RCC 7860 (cell line): ENCODE results near the gene INTS4.
A peak's percentile ranks its signal among the peaks of the same experiment; 100 is the strongest.
"Not testable (repeated sequence)": the region's sequence is repeated elsewhere in the genome, so short reads cannot be mapped to it uniquely, and the experiment has no call there.

Source experiments
- DNase-seq: peaks from one replicate; pipeline ENCODE4 v3.0.0-alpha.2; 2015; ENCODE audit warnings: low spot score
- FAIRE-seq: peaks from 2 replicates; lab custom pipeline; 2012; peaks lifted over from hg19 to GRCh38; lab: Jason Lieb, UNC

INTS4 gene

GRCh38 chr11:78023426-78023825, 29.0 kb upstream of the INTS4 start:
- FAIRE-seq: no peak
- no peak for DNase-seq

DNA sequence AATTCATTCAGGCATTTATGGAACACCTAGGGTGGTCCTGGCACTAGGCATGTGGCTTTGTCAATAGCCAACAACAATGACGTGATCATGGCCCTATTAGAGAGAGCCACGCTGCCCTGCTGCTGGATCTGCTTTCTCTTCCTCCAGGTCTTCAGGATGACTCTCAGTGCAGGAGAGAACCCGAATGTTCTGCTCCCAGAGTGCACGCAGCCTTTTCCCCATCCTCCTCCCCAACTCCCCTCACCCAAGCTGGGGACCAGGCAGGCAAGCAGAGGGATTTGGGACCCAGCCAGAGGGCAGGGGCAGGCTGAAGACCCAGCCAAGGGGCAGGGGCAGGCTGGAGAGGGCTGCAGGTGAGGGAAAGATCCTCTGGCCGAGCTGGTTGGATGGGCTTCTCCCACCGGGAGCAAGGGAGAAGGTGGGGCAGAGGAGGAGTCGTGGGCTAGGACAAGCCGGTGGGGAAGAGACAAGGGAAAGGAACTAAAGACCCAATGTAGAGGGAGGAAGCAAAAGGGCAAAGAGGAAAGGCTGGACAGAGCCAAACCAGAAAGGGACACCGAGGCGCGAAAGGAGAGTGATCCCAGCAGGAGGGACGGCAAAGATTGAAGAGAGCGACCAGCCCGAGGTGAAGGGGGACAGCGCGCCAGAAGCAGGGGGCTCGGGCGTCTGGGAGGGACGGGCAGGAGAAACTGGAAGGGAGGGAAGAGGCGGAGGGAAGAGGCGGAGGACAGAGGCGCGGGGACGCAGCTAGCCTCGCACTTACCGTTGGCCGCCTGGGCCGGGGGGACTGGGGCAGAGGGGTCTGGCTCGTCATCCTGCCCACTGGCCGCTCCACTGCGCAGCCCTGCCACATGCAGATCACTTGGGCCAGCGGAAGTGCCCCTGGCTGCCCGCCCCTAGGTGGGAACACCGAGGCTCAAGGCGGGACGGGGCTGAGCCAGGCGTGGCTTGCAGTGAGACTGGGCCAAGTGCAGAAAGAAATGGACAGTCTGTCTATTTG, 28.2 kb upstream of the INTS4 start, which contains the start of gene KCTD14:
KCTD14 (minus strand) TSS at position 880 of the 1,000 bp plus-strand sequence; CDS start at position 853, 27 bp downstream.
- FAIRE-seq: no peak
- DNase-seq: peak; percentile 41

DNA sequence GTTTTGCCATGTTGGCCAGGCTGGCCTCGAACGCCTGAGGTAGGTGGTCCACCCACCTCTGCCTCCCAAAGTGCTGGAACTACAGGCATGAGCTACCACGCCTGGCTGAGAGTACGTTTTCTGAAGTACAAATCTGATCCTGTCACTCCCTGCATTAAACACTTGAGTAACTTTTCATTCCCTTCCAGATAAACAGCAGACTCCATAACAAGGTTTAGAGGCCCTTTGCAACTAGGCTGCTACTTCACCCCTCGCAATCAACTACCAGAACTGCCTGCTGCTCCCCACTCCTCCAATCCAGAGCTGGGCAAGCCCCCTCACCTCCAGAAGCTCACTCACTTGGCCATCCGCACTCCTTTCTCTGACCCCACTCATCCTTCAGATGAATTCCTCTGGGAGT, 27.1 kb upstream of the INTS4 start:
- FAIRE-seq: no peak
- no peak for DNase-seq

GRCh38 chr11:78020246-78020645, 25.8 kb upstream of the INTS4 start:
- no peak for FAIRE-seq
- DNase-seq: no peak

DNA sequence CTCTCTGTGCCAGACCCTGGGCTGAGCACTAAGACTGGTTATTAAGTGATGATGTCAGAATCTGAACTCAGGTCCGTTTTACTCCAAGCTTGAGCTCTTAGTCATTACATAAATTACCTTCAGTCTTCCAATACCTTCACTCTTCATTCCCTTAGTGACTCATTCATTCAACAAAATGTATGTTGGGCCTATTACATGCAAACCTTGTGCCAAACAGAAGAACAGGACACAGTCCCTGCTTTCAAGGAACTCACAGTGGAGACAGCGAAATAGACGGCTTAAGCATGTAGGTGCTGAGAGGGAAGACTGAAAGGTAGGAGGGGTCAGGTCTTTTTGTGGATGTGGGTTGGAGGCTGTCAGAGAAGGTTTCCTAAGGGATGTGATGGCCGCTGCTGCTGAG, 25.3 kb upstream of the INTS4 start:
- DNase-seq: peak; percentile 68
- FAIRE-seq: no peak

DNA sequence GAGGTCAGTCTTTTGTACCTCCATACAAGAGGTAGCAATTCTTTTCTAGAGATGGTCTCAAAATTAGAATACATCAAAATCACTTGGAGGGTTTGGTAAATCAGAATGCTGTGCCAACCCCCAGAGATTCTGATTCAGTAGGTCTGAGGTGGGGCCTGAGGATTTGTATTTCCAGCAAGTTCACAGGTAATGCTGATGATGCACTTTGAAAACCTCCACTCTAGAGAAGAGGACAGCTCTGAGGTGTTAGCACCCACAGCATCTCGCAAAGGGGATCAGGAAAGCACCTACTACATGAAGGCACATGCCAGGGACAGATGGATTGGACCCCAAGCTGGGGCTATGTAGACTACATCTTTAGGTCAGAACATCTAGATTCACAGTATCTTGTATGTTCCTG, 21.4 kb upstream of the INTS4 start:
- FAIRE-seq: no peak

GRCh38 chr11:78014937-78015520, 20.6 kb upstream of the INTS4 start:
- DNase-seq, FAIRE-seq: not testable (repeated sequence)

More for the DNA sequence above, 21.4 kb upstream of the INTS4 start:
- DNase-seq: no peak

DNA sequence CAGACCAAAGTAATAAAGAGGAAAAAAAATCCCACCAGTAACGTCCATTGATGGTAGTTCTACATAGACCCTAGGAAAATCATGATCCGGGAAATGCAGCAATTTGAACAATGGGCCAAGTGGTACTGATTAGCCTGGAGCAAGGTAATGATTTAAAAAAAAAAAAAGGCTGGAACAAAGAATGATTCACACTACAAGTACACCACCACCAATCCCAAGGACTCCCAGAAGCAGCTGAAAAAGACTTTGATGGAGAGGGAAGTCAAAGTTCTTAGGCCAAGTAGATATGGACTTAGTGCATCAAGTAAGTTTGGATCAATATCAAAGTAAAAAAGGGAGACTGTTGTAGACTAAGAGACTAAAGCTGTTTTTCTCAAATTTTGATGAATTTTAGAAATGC, 16.8 kb upstream of the INTS4 start:
- FAIRE-seq (no peak), DNase-seq (no peak)

DNA sequence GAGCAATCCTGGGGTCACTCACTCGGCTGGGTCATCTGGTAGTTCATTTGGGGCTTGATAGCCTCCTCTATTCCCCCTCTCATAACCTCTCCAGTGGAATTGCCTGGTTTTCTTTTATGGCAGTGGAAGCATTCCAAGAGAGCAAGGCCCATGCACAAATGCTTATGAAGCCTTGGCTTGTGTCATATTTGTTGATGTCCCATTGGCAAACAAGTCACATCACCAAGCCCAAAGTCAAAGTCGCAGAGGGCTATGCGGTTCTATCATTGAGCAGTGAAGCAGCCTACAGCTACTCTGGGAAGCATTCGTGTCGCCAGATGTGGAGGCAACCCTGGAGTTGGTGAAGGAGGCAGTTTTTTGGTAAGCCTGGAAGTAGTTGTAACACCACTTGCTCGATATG, 16.3 kb upstream of the INTS4 start:
- no peak for DNase-seq
- FAIRE-seq: no peak

DNA sequence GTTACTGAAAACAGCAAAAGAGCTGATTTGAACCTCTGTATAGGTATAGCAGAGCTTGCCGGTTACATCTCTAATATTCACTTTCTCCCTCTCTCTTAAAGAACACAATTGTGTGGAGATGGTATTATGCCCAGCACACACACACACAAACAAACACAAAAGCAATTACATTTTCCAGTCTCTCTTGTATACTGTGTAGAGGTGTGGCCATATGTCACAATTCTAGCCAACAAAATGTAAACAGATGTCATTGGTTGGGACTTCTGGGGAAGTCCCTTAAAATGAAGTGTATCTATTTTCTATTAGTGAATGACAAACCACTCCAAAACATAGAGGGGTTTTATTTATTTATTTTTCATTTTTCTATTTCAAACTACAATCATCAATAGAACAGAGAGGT, 15.8 kb upstream of the INTS4 start:
- FAIRE-seq (no peak), DNase-seq (no peak)

DNA sequence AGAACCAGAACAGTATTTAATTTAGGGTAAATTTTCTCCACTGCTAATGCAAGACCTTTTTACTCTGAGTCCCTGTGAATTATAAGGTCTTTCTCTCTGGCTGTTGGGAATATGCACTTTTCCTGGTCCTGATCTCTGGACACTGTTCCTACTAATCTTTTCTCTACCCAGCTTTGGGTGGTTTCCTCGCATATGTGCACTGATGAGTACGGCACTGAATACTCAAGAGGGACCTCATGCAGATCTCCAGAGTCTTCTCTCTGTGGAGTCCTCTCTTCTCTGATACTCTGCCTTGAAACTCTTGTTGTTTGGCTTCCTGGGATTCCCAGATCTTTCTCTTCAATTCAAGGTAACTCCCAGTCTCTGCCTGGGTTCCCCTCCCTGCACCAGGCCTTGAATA, 14.6 kb upstream of the INTS4 start:
- DNase-seq (no peak), FAIRE-seq (no peak)

GRCh38 chr11:78000193-78000592, 5.7 kb upstream of the INTS4 start:
- peak; percentile 62 for DNase-seq
- no peak for FAIRE-seq

- FAIRE-seq (no peak), DNase-seq (no peak)
These were observed 5.1 kb upstream of the INTS4 start for GRCh38 chr11:77999446-78000030.

DNA sequence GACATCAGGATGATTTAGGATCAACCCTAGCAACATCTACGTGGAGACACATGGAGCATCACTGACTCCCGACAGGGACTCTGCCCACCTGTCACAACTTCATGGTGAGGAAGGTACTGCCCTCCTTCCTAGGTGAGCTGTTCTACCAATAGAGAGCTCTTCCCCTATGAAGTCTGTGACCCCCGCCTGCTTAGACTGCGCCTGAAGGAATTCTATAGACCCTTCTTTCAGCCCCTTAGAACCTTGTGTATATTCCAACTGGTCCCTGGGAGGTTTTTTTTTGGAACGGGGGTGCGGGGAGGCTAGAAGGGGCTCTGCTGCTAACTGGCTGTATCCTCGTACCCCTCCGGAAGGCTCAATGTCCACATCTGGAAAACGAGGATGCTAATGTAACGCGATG, 566 bp downstream of the INTS4 start:
- no peak for FAIRE-seq
- DNase-seq: no peak

GRCh38 chr11:77990981-77991380, 3.5 kb downstream of the INTS4 start:
- no peak for FAIRE-seq

DNA sequence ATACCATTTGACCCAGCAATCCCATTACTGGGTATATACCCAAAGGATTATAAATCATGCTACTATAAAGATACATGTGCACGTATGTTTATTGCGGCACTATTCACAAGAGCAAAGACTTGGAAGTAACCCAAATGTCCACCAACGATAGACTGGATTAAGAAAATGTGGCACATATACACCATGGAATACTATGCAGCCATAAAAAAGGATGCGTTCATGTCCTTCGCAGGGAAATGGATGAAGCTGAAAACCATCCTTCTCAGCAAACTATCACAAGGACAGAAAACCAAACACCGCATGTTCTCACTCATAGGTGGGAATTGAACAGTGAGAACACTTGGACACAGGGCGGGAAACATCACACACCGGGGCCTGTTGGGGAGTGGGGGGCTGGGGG, 8.0 kb downstream of the INTS4 start:
- FAIRE-seq, DNase-seq: not testable (repeated sequence)

More at GRCh38 chr11:77990981-77991380, 3.5 kb downstream of the INTS4 start:
- DNase-seq: no peak

DNA sequence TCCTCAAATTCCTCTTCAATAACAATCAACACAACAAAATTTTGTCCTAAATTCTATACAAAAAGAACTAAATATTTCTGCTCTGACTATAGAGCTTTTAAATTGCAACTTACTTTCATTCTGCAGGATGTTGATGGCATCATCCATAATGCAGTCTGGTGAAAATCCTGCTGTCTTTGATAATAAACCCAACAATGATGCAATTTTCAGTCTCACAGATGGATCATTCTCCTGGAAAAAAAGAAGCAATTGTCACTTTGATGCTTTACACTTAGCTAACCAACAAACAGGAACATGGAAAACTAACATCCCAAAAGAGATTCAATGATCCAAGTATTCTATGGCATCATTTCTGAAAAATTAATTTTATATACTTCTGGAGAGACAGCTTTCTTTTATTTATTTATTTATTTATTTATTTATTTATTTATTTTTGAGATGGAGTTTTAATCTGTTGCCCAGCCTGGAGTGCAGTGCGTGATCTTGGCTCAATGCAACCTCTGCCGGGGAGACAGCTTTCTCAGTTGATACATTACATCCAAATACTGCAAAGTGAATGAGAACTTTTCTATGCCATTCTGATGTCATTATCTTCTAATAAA, 13.0 kb downstream of the INTS4 start:
- DNase-seq: no peak

DNA sequence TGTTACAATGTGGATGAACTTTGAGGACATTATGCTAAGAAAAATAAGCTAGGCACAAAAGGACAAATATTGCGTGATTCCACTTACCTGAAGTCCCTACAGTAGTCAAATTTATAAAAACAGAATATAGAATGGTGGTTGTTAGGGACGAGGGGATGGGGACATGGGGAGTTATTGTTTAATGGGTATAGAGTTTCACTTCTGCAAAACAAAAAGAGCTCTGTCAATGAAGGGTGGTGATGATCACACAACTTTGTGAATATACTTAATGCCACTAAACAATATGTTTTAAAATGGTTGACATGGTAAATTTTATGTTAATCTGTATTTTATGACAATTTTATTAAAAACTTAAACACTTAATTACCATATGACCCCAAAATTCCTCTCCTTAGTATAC, 26.1 kb downstream of the INTS4 start:
- no peak for FAIRE-seq

More for the DNA sequence above, 13.0 kb downstream of the INTS4 start:
- no peak for FAIRE-seq

GRCh38 chr11:77967753-77968152, 26.7 kb downstream of the INTS4 start:
- no peak for FAIRE-seq

More for the DNA sequence above, 26.1 kb downstream of the INTS4 start:
- no peak for DNase-seq

GRCh38 chr11:77967121-77967520, 27.3 kb downstream of the INTS4 start:
- no peak for FAIRE-seq
- no peak for DNase-seq

More at GRCh38 chr11:77967753-77968152, 26.7 kb downstream of the INTS4 start:
- DNase-seq: no peak

DNA sequence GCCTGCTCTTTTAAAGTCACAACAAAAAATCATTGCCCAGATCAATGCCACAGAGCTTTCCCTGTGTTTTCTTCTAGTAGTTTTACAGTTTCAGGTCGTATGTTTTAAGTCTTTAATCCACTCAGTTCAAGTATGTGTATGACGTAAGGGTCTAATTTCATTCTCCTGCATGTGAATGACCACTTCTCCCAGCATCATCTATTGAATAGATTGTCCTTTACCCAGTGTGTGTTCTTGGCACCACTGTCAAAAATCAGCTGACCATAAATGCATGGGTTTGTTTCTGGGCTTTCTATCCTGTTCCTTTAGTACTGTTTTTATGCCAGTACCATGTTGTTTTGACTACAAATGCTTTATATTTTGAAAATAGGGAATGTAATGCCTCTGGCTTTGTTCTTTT, 28.1 kb downstream of the INTS4 start:
- no peak for FAIRE-seq
- no peak for DNase-seq
